GM12873 (cell line): ENCODE measurements around the gene MRPL2.

Experiments used
- CTCF ChIP-seq: IDR thresholded peaks from 2 replicates; pipeline ENCODE4 v1.5.1; 2012; ENCODE audit warnings: low read depth, mild to moderate bottlenecking, moderate library complexity, low read length, control low read depth; ENCODE audit not compliant: insufficient read depth; ENCODE audit errors: missing control alignments

MRPL2 gene

GRCh38 chr6:43021270-43022047, 37.8 kb downstream of the MRPL2 start, which contains the start of gene RRP36:
RRP36 (plus strand) TSS chr6:43021623; CDS start chr6:43021655, 32 bp downstream.
- no peak for TF ChIP-seq CTCF

DNA sequence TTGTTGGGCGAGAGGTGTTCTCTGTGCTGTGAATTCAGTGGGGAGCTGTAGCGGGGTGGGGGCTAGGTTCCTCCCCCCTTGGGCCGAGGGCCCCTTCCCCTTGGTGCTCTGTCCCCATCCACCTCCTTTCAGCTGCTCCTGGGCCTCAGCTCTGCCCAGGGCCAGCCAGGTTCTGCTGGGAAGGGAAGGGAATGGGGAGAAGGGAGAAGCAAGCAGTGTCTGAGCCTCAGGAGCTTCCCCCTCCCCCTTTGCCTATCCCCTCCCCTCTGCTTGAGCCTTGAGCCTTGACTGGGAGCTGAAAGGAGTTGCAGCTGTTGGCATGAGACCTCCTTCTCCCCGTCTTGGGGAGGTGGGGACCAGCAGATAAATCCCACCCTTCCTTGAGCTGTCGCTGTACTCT, 38.4 kb downstream of the MRPL2 start:
- TF ChIP-seq CTCF, result no peak

DNA sequence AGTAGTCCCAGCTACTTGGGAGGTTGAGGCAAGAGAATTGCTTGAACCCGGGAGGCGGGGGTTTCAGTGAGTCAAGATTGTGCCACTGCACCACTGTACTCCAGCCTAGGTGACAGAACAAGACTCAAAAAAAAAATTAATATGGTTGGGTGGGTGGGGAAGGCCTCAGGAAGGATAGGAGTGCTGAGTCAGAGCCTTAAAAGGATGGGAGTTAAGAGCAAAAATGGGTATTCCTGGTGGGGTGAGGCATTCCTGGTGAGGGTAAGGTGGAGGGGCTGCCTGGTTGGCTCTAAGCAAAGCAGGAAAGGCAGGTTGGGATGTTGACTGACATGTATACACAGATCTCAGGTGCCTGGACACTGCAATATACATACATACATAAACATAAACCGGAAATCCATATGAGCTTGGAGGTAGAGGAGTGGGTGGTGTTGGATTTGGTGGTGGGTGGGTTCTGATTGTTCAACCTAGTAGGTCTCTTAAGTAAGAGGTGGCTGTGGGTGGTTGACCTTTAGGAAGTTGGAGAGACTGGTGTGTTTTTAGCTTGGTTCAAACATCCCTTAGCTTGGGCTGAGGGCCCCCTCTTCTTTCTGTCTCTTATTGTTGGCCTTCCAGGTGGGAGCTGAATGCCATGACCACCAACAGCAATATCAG, 39.1 kb downstream of the MRPL2 start:
- TF ChIP-seq CTCF, result no peak

DNA sequence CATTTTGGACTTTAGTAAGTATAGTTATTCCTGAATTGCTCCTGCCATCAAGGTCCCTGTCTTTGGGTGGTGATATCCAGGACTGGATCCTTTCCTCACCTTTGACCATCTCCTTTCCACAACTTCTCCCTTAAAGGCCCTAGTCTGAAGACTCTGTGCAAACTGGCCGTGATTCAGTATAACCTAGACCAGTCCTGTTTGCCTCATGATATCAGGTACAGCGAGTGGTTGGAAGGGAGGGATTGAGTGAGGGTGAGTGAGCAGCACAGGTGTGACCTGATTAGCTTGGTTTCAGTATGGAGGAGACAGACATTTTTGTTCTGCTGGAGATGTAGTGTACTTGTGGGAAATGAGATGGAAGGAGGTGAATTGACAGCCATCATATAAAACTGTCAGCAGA, 40.1 kb downstream of the MRPL2 start:
- TF ChIP-seq CTCF, result no peak

DNA sequence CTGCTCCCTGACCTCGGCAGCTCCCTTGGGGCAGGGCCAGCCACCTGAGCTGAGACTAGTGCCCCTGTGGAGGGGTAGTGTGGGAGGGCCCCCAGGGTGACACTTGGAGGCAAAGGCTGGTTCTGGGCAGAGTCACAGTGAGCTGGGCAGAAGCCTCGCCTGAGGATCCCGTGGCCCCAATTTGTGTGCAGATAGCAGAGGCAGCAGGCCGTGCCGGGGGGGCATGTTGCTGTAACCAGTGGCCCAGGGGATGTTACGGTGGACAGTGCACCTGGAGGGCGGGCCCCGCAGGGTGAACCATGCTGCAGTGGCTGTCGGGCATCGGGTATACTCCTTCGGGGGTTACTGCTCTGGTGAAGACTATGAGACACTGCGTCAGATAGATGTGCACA, 42.3 kb downstream of the MRPL2 start:
- no peak for TF ChIP-seq CTCF

GRCh38 chr6:43016176-43016942, 42.9 kb downstream of the MRPL2 start:
- no peak for TF ChIP-seq CTCF

DNA sequence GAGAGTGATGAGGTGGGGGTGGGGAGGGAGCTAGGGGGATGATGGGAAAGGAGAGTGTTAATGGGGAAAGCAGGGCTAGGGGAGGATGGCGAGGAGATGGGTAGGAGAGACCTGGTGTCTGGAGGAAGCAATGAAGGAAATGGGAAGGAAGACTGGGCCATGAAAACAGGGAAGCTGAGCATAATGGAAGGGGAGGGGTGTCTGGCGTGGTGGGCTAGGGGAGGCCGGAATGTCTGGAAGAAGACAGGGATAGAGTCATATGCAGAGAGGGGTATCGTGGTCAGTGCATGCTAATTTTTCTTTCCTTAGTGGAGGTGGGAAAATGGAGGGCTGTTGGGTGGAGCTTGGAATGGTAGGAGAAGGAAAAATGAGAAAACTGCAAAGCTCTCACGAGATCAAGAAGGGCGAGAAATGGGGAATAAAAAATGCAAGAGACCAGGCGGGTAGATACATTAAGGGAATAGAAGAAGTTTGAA, 44.8 kb downstream of the MRPL2 start:
- TF ChIP-seq CTCF, result no peak
